Measurements from ENCODE around the gene CDK15. TPM values are rescaled to one million over a fixed set of nuclear protein-coding genes. Genes with fewer than 3 reads are reported as not detected.

Gene CDK15
- total and polyA plus RNA-seq, 2 experiments from 2014 or later, result 0.27 TPM; not detected in 1

- H3K9me2 ChIP-seq (ENCODE audit: insufficient read depth), result no peaks in the 10 kb centered on the region
- H3K4me1 ChIP-seq (ENCODE audit: insufficient read depth), result peaks cover 23% of the 10 kb centered on the region
- peak overlapping the region; percentile 96 for H2AFZ ChIP-seq
- H3K27me3 ChIP-seq (ENCODE audit: insufficient read depth), result no peaks in the 10 kb centered on the region
- no peaks in the 10 kb centered on the region for H3K36me3 ChIP-seq (ENCODE audit: insufficient read depth)
- TF ChIP-seq ZNF114 (CRISPR knock-in tag; IDR thresholded peaks at IDR 0.05) (no peak), JUNB (IDR thresholded peaks at IDR 0.05; ENCODE audit: unreplicated experiment) (no peak), ETS1 (IDR thresholded peaks at IDR 0.05) (no peak), NANOG (IDR thresholded peaks at IDR 0.05; ENCODE audit: borderline replicate concordance) (no peak), EZH2phosphoT487 (IDR thresholded peaks at IDR 0.05; ENCODE audit: unreplicated experiment) (no peak), ZNF462 (CRISPR knock-in tag; IDR thresholded peaks at IDR 0.05) (no peak), CREB1 (CRISPR knock-in tag; IDR thresholded peaks at IDR 0.05; ENCODE audit: low read depth) (no peak), EZH2 (IDR thresholded peaks at IDR 0.05; ENCODE audit: low read depth, unreplicated experiment) (no peak), POLR2AphosphoS5 (IDR thresholded peaks at IDR 0.05; ENCODE audit: low read depth) (no peak), STAT1 (IDR thresholded peaks at IDR 0.05; ENCODE audit: unreplicated experiment) (no peak)
- TF ChIP-seq, protein P1, sequence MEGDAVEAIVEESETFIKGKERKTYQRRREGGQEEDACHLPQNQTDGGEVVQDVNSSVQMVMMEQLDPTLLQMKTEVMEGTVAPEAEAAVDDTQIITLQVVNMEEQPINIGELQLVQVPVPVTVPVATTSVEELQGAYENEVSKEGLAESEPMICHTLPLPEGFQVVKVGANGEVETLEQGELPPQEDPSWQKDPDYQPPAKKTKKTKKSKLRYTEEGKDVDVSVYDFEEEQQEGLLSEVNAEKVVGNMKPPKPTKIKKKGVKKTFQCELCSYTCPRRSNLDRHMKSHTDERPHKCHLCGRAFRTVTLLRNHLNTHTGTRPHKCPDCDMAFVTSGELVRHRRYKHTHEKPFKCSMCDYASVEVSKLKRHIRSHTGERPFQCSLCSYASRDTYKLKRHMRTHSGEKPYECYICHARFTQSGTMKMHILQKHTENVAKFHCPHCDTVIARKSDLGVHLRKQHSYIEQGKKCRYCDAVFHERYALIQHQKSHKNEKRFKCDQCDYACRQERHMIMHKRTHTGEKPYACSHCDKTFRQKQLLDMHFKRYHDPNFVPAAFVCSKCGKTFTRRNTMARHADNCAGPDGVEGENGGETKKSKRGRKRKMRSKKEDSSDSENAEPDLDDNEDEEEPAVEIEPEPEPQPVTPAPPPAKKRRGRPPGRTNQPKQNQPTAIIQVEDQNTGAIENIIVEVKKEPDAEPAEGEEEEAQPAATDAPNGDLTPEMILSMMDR (conservative IDR thresholded peaks at IDR 0.05; ENCODE audit: low read depth in 2 of 2), result no peak
- peak overlapping the region; percentile 84 for H3K4me3 Mint-ChIP-seq
- peaks cover 30% of the 10 kb centered on the region for H3K4me1 Mint-ChIP-seq
- peak overlapping the region; percentile 96 for H3K27ac Mint-ChIP-seq
- ATAC-seq (peak; percentile 7), DNase-seq (ENCODE audit: low spot score) (peak; percentile 23)
- no peaks in the 10 kb centered on the region for H3K9me3 Mint-ChIP-seq
- no peaks in the 10 kb centered on the region for H3K36me3 Mint-ChIP-seq (ENCODE audit: low read depth)
- H3K4me2 ChIP-seq, result peak overlapping the region; percentile 95
- H3F3A ChIP-seq (replicated peaks; ENCODE audit: low read depth), result peaks cover 5% of the 10 kb centered on the region; the same call in 1 of the 2 replicates
- no peaks in the 10 kb centered on the region for H3K27me3 Mint-ChIP-seq (ENCODE audit: insufficient read depth, low read depth, poor library complexity)
- peak overlapping the region; percentile 96 for H3K27ac ChIP-seq (ENCODE audit: low read depth)
- H3K4me3 ChIP-seq, result peak overlapping the region; percentile 94
- H4K20me1 ChIP-seq (replicated peaks; ENCODE audit: insufficient read depth), result 0 out of 2 replicates have a peak, but pooled peaks cover 2% of the 10 kb centered on the region
- peaks cover 52% of the 10 kb centered on the region for H3K79me2 ChIP-seq (replicated peaks; ENCODE audit: insufficient read depth)
Measured at GRCh38 chr2:201779901-201780673, 26.2 kb upstream of the CDK15 start.
